Transverse colon (tissue), 4 donors: ENCODE results near the gene ADK. TPM values are rescaled to one million over a fixed set of nuclear protein-coding genes. Genes with fewer than 3 reads are reported as not detected.
"Not testable (repeated sequence)": the region's sequence is repeated elsewhere in the genome, so short reads cannot be mapped to it uniquely, and the experiment has no call there.

ENCODE experiments used
- DNase-seq: peaks from one replicate; pipeline ENCODE4 v3.0.0-alpha.2; 2019
- H3K27ac ChIP-seq, 4 donors: fragments of 200-600 bp; sonication (generic); 2 replicates each; pipeline ENCODE4 v1.5.1; 2016 to 2018; ENCODE audit warnings: inconsistent platforms in 4 of 4
- H3K27me3 ChIP-seq: fragments of 200-600 bp; sonication (generic); 2 replicates; pipeline ENCODE4 v1.5.1; 2017; ENCODE audit warnings: inconsistent platforms
- H3K36me3 ChIP-seq, 4 donors: fragments of 200-600 bp; sonication (generic); 2 replicates each; pipeline ENCODE4 v1.5.1; 2017 to 2019; ENCODE audit warnings: inconsistent platforms in 4 of 4
- H3K4me1 ChIP-seq, 4 donors: fragments of 200-600 bp; sonication (generic); 2 replicates each; pipeline ENCODE4 v1.5.1; 2017 to 2020; ENCODE audit warnings: inconsistent platforms in 4 of 4
- H3K4me3 ChIP-seq, 4 donors: fragments of 200-600 bp; sonication (generic); 1 replicate in 1 of 4; 2 replicates in 3 of 4; pipeline versions ENCODE4 v1.5.1 to v1.6.1; 2017 to 2019; ENCODE audit warnings: inconsistent platforms in 4 of 4
- H3K9me3 ChIP-seq, 2 donors: fragments of 200-600 bp; sonication (generic); 2 replicates each; pipeline ENCODE4 v1.5.1; 2017 to 2019; ENCODE audit warnings: inconsistent platforms in 2 of 2
- EP300 ChIP-seq: sonication (generic); formaldehyde crosslinking; IDR thresholded peaks from one replicate; pipeline ENCODE4 v1.6.1; 2017; ENCODE audit warnings: antibody characterized with exemption, low read depth
- POLR2A ChIP-seq: fragments of 450-650 bp; IDR thresholded peaks from one replicate; pipeline ENCODE4 v1.6.1; 2016; ENCODE audit warnings: antibody characterized with exemption, mild to moderate bottlenecking, moderate library complexity
- POLR2AphosphoS5 ChIP-seq, 3 donors: sonication (generic); formaldehyde crosslinking; IDR thresholded peaks; one replicate each; pipeline ENCODE4 v1.6.1; 2016; ENCODE audit warnings: antibody characterized with exemption in 3 of 3
- WGBS, 2 donors: methylation state at CpG; one replicate each; pipeline ENCODE4 v1.1.5; 2018; ENCODE audit warnings: low coverage in 1 of 2; 5-methylcytosine and 5-hydroxymethylcytosine counted together
- in situ Hi-C, 4 donors: fragments of 200-750 bp; cut with MboI; loops; one replicate each; pipeline versions ENCODE4 v1.15.0 to v1.15.1; 2017; ENCODE audit warnings: low sequenced_read_pairs in 3 of 4, low pct_ligation_motif_present in 1 of 4, low pct_unique_long_range_greater_than_20kb in 1 of 4
- intact Hi-C: fragments of 100-400 bp; cut with DNase I; formaldehyde crosslinking; loops from one replicate; pipeline ENCODE4 v1.15.1; 2023; ENCODE audit warnings: low total_unique reads
- total RNA-seq, 4 donors: library from RNA; depleted of rRNA; stranded (reverse); fragments of >200 nt; gene quantifications; one replicate each; pipeline ENCODE4 v1.1.0, GENCODE V29; 2016
- TF ChIP-seq, protein P1 (sequence below), 5 experiments: fragments of 200-600 bp in 3 of 5; fragments of 450-650 bp in 2 of 5; sonication (generic) in 3 of 5; IDR thresholded peaks; 1 replicate in 2 of 5; 2 replicates in 3 of 5; pipeline ENCODE4 v1.5.1; 2016 to 2017; ENCODE audit warnings: antibody characterized with exemption in 5 of 5, inconsistent platforms in 3 of 5, mild to moderate bottlenecking in 2 of 5, moderate library complexity in 1 of 5

ADK gene
- total RNA-seq, 4 donors from 2014 or later = 6.8 to 25.2 (median 14.8) TPM

- no peak for TF ChIP-seq POLR2A
- TF ChIP-seq POLR2AphosphoS5 (IDR thresholded peaks at IDR 0.05) = no peak
- TF ChIP-seq, protein P1, sequence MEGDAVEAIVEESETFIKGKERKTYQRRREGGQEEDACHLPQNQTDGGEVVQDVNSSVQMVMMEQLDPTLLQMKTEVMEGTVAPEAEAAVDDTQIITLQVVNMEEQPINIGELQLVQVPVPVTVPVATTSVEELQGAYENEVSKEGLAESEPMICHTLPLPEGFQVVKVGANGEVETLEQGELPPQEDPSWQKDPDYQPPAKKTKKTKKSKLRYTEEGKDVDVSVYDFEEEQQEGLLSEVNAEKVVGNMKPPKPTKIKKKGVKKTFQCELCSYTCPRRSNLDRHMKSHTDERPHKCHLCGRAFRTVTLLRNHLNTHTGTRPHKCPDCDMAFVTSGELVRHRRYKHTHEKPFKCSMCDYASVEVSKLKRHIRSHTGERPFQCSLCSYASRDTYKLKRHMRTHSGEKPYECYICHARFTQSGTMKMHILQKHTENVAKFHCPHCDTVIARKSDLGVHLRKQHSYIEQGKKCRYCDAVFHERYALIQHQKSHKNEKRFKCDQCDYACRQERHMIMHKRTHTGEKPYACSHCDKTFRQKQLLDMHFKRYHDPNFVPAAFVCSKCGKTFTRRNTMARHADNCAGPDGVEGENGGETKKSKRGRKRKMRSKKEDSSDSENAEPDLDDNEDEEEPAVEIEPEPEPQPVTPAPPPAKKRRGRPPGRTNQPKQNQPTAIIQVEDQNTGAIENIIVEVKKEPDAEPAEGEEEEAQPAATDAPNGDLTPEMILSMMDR (IDR thresholded peaks at IDR 0.05) = no peak
- no peak for TF ChIP-seq EP300
- no peak overlapping the region for H3K27ac ChIP-seq
- H3K4me1 ChIP-seq = no peaks in the 10 kb centered on the region
- WGBS, 2 donors = 72 to 84% methylated on average over 10 to 11 of the region's 11 CpGs
- H3K27me3 ChIP-seq = no peaks in the 10 kb centered on the region
- in situ Hi-C loops (no loop called here), intact Hi-C loops (no loop called here)
- H3K4me3 ChIP-seq = no peak overlapping the region
- DNase-seq = no peak
- peaks cover 0 to 84% (median 43%) of the 10 kb centered on the region in 4 donors for H3K36me3 ChIP-seq
- H3K9me3 ChIP-seq = no peaks in the 10 kb centered on the region
Measured at GRCh38 chr10:74133923-74134820, 16.8 kb upstream of the ADK start.

DNA sequence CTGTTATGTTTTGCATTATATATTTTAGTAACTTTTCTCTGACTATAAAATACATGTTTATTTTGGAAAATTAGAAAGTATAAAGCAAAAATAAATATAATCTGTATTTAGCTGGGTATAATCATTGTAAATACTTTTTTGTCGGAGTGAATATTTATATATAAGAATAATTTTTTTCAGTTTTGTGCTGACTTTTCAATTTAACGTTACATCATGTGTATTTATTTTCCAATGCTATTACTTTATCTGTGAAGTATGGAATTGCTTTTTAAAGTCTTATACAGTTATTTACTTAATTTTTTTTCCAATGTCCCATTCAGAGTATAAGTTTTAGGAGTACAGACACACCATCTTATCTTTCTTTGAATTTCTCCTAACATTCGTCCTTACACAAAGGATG lies 15.6 kb upstream of the ADK start:
- H3K36me3 ChIP-seq = peaks cover 0 to 71% (median 34%) of the 10 kb centered on the region in 4 donors
- intact Hi-C loops (no loop called here), in situ Hi-C loops (no loop called here)
- H3K27ac ChIP-seq = no peak overlapping the region
- DNase-seq = no peak
- 88 to 95% methylated on average over 3 of the region's 3 CpGs for WGBS, 2 donors
- no peak overlapping the region for H3K4me3 ChIP-seq
- H3K27me3 ChIP-seq = no peaks in the 10 kb centered on the region
- no peaks in the 10 kb centered on the region for H3K9me3 ChIP-seq
- TF ChIP-seq, protein P1 (IDR thresholded peaks at IDR 0.05) = no peak
- TF ChIP-seq POLR2A = no peak
- no peak for TF ChIP-seq EP300
- no peak for TF ChIP-seq POLR2AphosphoS5 (IDR thresholded peaks at IDR 0.05)
- H3K4me1 ChIP-seq = no peaks in the 10 kb centered on the region

DNA sequence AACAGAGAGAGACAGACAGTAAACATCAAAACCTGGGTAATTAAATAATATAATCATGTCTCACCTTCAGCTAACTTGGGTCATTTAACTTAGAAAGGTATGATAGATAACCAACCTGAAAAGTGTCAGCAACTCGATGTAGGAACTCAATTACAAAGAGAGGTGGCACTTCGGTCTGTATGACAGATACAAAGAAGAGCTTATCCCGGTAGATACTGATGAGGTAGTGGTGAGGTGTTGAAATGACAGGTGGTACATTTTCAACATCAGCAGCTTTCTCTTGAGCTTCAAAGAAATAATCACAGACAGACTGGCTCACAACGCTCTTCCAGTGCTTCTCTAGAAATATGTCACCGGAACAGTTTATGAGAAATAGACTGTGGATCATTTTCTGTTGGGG lies 13.0 kb upstream of the ADK start:
- intact Hi-C loops (no loop called here), in situ Hi-C loops (no loop called here)
- Histone ChIP-seq H3K27me3 (no peaks in the 10 kb centered on the region), H3K4me3 (no peak overlapping the region), H3K36me3 (peaks cover 0 to 49% (median 24%) of the 10 kb centered on the region in 4 donors), H3K4me1 (no peaks in the 10 kb centered on the region), H3K9me3 (no peaks in the 10 kb centered on the region), H3K27ac (no peak overlapping the region)
- DNase-seq = no peak
- 94% methylated on average over 5 of the region's 5 CpGs for WGBS, 2 donors
- TF ChIP-seq POLR2A (no peak), POLR2AphosphoS5 (IDR thresholded peaks at IDR 0.05) (no peak), EP300 (no peak)
- TF ChIP-seq, protein P1 (IDR thresholded peaks at IDR 0.05) = no peak

- in situ Hi-C loops, H3K27ac ChIP-seq, H3K27me3 ChIP-seq, H3K4me3 ChIP-seq, DNase-seq, H3K4me1 ChIP-seq, H3K9me3 ChIP-seq, intact Hi-C loops: not testable (repeated sequence)
- 90 to 100% methylated on average over 5 of the region's 5 CpGs for WGBS, 2 donors
- H3K36me3 ChIP-seq = peaks cover 0 to 43% (median 21%) of the 10 kb centered on the region in 4 donors
Measured at GRCh38 chr10:74138596-74138995, 12.4 kb upstream of the ADK start.
